Kidney tubule cell (primary cell): ENCODE measurements around the gene AKR1E2.

Experiments used
- DNase-seq: peaks from one replicate; pipeline ENCODE4 v3.0.0-alpha.2; 2018; ENCODE audit warnings: low spot score

The AKR1E2 gene

GRCh38 chr10:4845766-4846165, 19.8 kb downstream of the AKR1E2 start:
- no peak for DNase-seq

GRCh38 chr10:4846775-4847174, 20.8 kb downstream of the AKR1E2 start:
- no peak for DNase-seq

GRCh38 chr10:4847561-4848355, 21.8 kb downstream of the AKR1E2 start:
- peak; percentile 37 for DNase-seq

GRCh38 chr10:4848356-4849041, 22.5 kb downstream of the AKR1E2 start:
- DNase-seq, result no peak

DNA sequence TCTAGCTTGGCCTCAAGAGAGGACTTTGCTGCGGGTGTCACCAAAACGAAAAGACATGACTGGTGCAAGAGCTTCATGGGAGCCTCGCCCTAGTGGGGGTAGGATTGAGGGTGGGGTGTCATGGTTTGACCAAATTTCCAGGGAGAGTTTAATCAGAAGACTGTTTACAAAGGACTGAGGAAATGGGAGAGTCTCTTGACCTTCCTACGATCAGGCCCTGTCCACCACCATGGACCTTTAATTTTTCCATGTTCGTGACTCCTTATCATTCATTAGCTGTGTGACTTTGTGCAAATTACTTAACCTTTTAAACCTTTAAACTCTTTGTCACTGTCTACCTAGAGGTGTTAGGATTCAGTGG, 23.0 kb downstream of the AKR1E2 start:
- no peak for DNase-seq

- DNase-seq, result peak; percentile 95
Measured at GRCh38 chr10:4849555-4850242, 23.7 kb downstream of the AKR1E2 start.

DNA sequence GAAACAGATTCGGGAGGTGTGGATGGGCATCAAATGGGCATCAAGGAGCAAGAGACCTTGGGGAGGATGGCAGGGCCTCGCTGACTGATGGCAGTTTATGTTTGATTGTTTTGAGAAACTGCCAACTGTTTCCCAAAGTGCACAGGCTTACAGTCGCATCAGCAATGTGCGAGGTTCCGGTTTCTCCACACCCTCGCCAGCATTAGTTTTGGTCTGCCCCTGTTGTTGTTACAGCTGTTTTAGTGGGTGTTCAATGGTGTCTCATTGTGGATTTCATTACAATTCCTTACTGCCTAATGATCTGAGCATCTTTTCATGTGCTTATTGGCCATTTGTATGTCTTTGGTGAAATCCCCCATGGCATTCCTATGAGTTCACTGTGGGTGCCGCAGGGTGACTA, 24.4 kb downstream of the AKR1E2 start:
- no peak for DNase-seq

DNA sequence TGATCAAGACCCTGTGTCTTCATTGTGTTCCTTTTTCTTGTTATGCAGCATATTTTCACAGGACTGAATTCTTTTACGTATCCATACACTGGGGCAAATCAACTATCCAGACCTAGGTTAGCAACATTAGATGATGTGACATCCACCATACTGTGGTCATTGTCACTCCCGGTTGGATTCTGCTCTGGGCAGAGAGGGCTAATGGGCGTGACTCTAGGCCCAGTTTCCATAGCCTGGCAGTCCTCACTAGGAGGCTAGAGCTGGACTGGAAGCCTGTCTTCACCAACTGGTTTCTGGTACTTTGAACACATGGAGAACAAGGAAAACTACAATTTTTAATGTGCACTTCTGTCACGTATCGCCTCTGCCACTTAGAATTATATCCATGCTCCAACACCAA, 25.2 kb downstream of the AKR1E2 start:
- DNase-seq, result no peak

DNA sequence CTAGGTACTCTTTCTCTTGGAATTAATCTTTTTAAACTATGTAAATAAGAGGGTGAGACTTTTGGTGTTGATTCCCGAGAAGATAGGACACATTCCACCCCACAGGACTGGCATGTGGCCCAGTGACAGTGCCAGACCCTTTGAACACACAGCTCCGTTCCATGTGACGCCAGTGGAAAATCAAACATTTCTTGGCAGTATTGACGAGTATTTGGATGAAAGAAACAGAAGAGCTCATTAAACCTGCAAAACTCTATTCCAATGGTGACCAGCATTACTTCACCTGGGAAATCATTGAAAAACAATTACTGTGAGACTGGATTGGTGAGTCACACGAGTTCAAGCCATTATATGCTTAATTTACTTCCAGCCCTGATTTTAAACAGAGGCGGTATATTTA, 25.8 kb downstream of the AKR1E2 start:
- DNase-seq, result no peak

- DNase-seq, result no peak
Measured at GRCh38 chr10:4865945-4866661, 40.1 kb downstream of the AKR1E2 start.

- no peak for DNase-seq
Measured at GRCh38 chr10:4867109-4867519, 41.1 kb downstream of the AKR1E2 start.

- DNase-seq, result no peak
Measured at GRCh38 chr10:4867520-4868356, 41.7 kb downstream of the AKR1E2 start.

DNA sequence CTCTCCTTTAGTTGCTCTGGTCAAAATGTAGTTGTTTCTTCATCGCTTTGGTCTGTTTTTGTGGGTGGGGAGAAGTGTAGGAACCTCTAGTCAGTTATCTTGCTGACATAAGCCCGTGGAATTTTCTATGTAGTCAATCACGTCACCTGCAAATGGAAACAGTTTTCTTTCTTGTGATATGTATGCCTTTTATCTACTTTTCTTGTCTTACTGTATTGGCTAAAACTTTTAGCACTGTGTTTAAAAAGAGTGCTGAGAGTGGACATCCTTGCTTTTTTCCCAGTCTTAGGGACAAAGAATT, 42.3 kb downstream of the AKR1E2 start:
- no peak for DNase-seq

GRCh38 chr10:4882704-4883078, 56.7 kb downstream of the AKR1E2 start:
- DNase-seq, result no peak

GRCh38 chr10:4883079-4883739, 57.2 kb downstream of the AKR1E2 start:
- peak; percentile 47 for DNase-seq

DNA sequence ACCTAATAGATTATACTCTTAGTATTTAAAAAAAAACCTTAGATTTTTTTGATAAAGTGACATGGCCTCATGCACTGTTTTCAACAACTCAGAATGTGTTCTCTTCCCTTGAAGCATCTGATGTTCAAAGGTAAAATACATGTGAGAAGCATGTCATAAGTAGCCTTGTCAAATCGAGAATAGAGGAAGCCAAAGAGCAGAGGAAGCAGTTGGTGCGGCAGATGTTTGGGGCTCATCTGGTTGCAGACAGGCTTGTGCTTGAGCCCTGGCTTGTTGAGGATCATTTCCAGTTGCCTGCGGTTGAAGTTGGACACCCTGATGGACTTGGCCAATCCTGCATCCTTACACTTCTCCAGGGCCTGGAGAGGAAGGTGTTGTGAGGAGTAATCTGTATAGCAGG, 59.2 kb downstream of the AKR1E2 start:
- no peak for DNase-seq

GRCh38 chr10:4887501-4887900, 61.5 kb downstream of the AKR1E2 start:
- no peak for DNase-seq

DNA sequence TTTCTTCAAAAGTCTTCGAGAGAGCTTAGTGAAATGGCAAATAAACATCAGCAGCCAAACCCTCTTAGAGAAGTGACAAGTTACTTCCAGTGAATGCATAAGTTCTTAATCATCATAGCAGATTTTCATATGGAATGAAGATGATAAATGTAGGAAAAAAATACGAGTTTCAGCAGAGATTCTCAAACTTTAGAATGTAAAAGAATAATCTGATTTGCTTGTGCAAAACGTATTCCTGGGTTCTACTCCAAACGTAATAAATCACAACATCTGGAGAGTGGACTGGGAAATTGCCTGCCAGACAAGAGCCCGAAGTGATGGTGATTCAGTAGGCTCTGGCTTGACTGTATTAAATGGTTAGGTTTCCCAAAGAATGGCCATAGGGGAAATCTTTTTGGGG, 62.2 kb downstream of the AKR1E2 start:
- no peak for DNase-seq

DNA sequence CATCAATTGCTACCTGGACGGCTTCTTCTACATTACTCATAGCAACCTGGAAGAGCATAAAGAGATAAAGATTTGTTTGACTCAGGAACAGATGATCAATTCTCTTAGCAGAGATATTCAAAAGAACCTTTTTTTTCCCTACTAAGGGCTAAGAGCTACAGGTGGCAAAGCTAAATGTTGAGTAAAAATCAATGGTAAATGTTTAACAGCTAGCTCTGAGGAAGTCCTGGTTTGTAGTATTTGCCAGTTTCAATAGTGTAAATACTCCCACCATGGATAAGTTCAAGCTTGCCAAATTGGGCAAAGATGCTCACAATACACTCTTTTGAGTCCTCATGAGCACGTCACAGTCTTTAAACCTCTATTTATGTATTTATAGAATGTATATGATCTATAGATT, 64.0 kb downstream of the AKR1E2 start:
- no peak for DNase-seq

GRCh38 chr10:4892681-4893080, 66.7 kb downstream of the AKR1E2 start:
- no peak for DNase-seq

- no peak for DNase-seq
Measured at GRCh38 chr10:4894335-4894734, 68.3 kb downstream of the AKR1E2 start.
